PC-9 (cell line): ENCODE data around the gene EIF5. TPM values are rescaled to one million over a fixed set of nuclear protein-coding genes. Genes with fewer than 3 reads are reported as not detected.

Experiments used
- BruUV-seq: library from RNA; stranded (reverse); fragments of 400-500 nt; replicated peaks from 2 replicates; lab custom pipeline; 2021; lab: Mats Ljungman, UMichigan
- CTCF ChIA-PET: fragments of 300-600 bp; sonication (Branson Sonifier 250); formaldehyde crosslinking; loops from one replicate; lab custom pipeline; 2022; ENCODE audit warnings: antibody characterized with exemption; lab: Charles Lee
- POLR2A ChIA-PET: fragments of 300-600 bp; sonication (Branson Sonifier 250); formaldehyde crosslinking; loops from one replicate; lab custom pipeline; 2022; ENCODE audit warnings: antibody characterized with exemption; ENCODE audit not compliant: unreplicated experiment; lab: Charles Lee
- DNase-seq, 2 experiments: peaks; one replicate each; pipeline versions ENCODE4 v3.0.0 to v3.0.0-alpha.2; 2015 to 2022; ENCODE audit warnings: mixed read lengths in 1 of 2
- H2AFZ ChIP-seq: fragments of 200-600 bp; sonication (generic); 2 replicates; pipeline ENCODE4 v1.8.1; 2017; ENCODE audit warnings: antibody characterized with exemption
- H3F3A ChIP-seq: fragments of 200-600 bp; sonication (generic); 2 replicates; pipeline ENCODE4 v1.8.1; 2017; ENCODE audit warnings: antibody characterized with exemption, mild to moderate bottlenecking, low read depth; ENCODE audit not compliant: insufficient read depth
- H3K27ac ChIP-seq: fragments of 200-600 bp; sonication (generic); 2 replicates; pipeline ENCODE4 v1.6.1; 2016; ENCODE audit warnings: mixed run types
- H3K27me3 ChIP-seq: fragments of 200-600 bp; sonication (generic); 2 replicates; pipeline ENCODE4 v1.6.1; 2016; ENCODE audit warnings: low read depth, mixed run types; ENCODE audit not compliant: insufficient read depth
- H3K36me3 ChIP-seq: fragments of 200-600 bp; sonication (generic); 2 replicates; pipeline ENCODE4 v1.6.1; 2016; ENCODE audit warnings: low read depth, mixed run types
- H3K4me1 ChIP-seq: fragments of 200-600 bp; sonication (generic); replicated peaks from 2 replicates; pipeline ENCODE4 v1.6.1; 2016; ENCODE audit warnings: mixed run types; ENCODE audit not compliant: insufficient read depth
- H3K4me2 ChIP-seq: fragments of 200-600 bp; sonication (generic); 2 replicates; pipeline ENCODE4 v1.6.1; 2017; ENCODE audit warnings: mixed run types
- H3K4me3 ChIP-seq: fragments of 200-600 bp; sonication (generic); 2 replicates; pipeline ENCODE4 v1.6.1; 2016; ENCODE audit warnings: mixed run types
- H3K79me2 ChIP-seq: fragments of 200-600 bp; sonication (generic); 2 replicates; pipeline ENCODE4 v1.6.1; 2017; ENCODE audit warnings: low read depth, mixed run types
- H3K9me2 ChIP-seq: fragments of 200-600 bp; sonication (generic); 2 replicates; pipeline ENCODE4 v1.8.1; 2017; ENCODE audit warnings: mild to moderate bottlenecking; ENCODE audit not compliant: insufficient read depth
- H3K9me3 ChIP-seq: fragments of 200-600 bp; sonication (generic); 2 replicates; pipeline ENCODE4 v1.8.1; 2016; ENCODE audit warnings: low read depth; ENCODE audit not compliant: insufficient read depth
- H4K20me1 ChIP-seq: fragments of 200-600 bp; sonication (generic); 2 replicates; pipeline ENCODE4 v1.8.1; 2017; ENCODE audit not compliant: insufficient read depth
- CTCF ChIP-seq: fragments of 200-600 bp; sonication (generic); conservative IDR thresholded peaks from 2 replicates; pipeline ENCODE4 v1.6.1; 2017; ENCODE audit warnings: mixed run types, antibody characterized with exemption, mild to moderate bottlenecking, moderate library complexity
- EZH2 ChIP-seq: fragments of 200-600 bp; sonication (generic); IDR thresholded peaks from 2 replicates; pipeline ENCODE4 v1.8.0; 2017; ENCODE audit warnings: antibody characterized with exemption, low read depth
- intact Hi-C: fragments of 100-400 bp; cut with micrococcal nuclease; formaldehyde crosslinking; loops from one replicate; pipeline ENCODE4 v1.10.0; 2022; ENCODE audit not compliant: unreplicated experiment
- total RNA-seq: library from RNA; stranded (reverse); gene quantifications from 2 replicates; pipeline ENCODE4 v1.2.3, GENCODE V29; 2021

The EIF5 gene
- total RNA-seq, 1 experiment from 2014 or later: 330 TPM

GRCh38 chr14:103292426-103293374 lies 41.3 kb upstream of the EIF5 start:
- no peak overlapping the region for H2AFZ ChIP-seq

GRCh38 chr14:103293465-103293864 lies 40.6 kb upstream of the EIF5 start:
- Histone ChIP-seq H3K4me1 (peaks cover 34% of the 10 kb centered on the region), H3K9me2 (no peaks in the 10 kb centered on the region), H3K27ac (no peak overlapping the region), H3K79me2 (no peaks in the 10 kb centered on the region), H3K36me3 (no peaks in the 10 kb centered on the region), H2AFZ (no peak overlapping the region), H3F3A (peaks cover 40% of the 10 kb centered on the region), H3K27me3 (no peaks in the 10 kb centered on the region), H3K9me3 (no peaks in the 10 kb centered on the region; the same call in 1 of the 2 replicates), H3K4me3 (no peak overlapping the region), H4K20me1 (no peaks in the 10 kb centered on the region), H3K4me2 (no peak overlapping the region)
- CTCF ChIA-PET: interaction anchor here (3.1 kb wide), 1 partner anchor 188 kb away, joined by 18 read pairs; no protein-coding TSS in a partner anchor
- DNase-seq: no peak
- no peak for TF ChIP-seq CTCF
- TF ChIP-seq EZH2: no peak
- POLR2A ChIA-PET: no interaction called here
- no TSS peak for BruUV-seq
- intact Hi-C loops: loop anchor here (2.0 to 10.0 kb wide), 3 partner anchors 165 to 1629 kb away; no protein-coding TSS in a partner anchor

More at GRCh38 chr14:103292426-103293374, 41.3 kb upstream of the EIF5 start:
- CTCF ChIA-PET: interaction anchor here (0.7 to 3.1 kb wide), 5 partner anchors 42 to 598 kb away, joined by 4 to 18 read pairs (median 5); no protein-coding TSS in a partner anchor
- Histone ChIP-seq H3K79me2 (no peaks in the 10 kb centered on the region), H3F3A (peaks cover 42% of the 10 kb centered on the region), H3K9me2 (no peaks in the 10 kb centered on the region), H3K9me3 (no peaks in the 10 kb centered on the region; the same call in 1 of the 2 replicates), H3K36me3 (no peaks in the 10 kb centered on the region), H3K4me1 (peaks cover 34% of the 10 kb centered on the region), H3K27me3 (no peaks in the 10 kb centered on the region), H3K27ac (no peak overlapping the region), H3K4me3 (no peak overlapping the region), H4K20me1 (no peaks in the 10 kb centered on the region), H3K4me2 (no peak overlapping the region)
- DNase-seq: peak; percentile 68 to 90
- POLR2A ChIA-PET: interaction anchor here (0.5 kb wide), 1 partner anchor 164 kb away, joined by 20 read pairs; no protein-coding TSS in a partner anchor
- no TSS peak for BruUV-seq
- TF ChIP-seq EZH2: no peak
- peak; percentile 100 for TF ChIP-seq CTCF
- intact Hi-C loops: loop anchor here (1.0 to 10.0 kb wide), 7 partner anchors 107 to 1628 kb away; no protein-coding TSS in a partner anchor

- TF ChIP-seq CTCF: no peak
- TF ChIP-seq EZH2: no peak
- no TSS peak for BruUV-seq
- no peaks in the 10 kb centered on the region for H3K79me2 ChIP-seq
- H3K27me3 ChIP-seq: no peaks in the 10 kb centered on the region
- POLR2A ChIA-PET: no interaction called here
- no peaks in the 10 kb centered on the region; the same call in 1 of the 2 replicates for H3K9me3 ChIP-seq
- DNase-seq: no peak
- no peaks in the 10 kb centered on the region for H3K9me2 ChIP-seq
- CTCF ChIA-PET: interaction anchor here (0.6 kb wide), 1 partner anchor 189 kb away, joined by 4 read pairs; no protein-coding TSS in a partner anchor
- H3F3A ChIP-seq: peaks cover 37% of the 10 kb centered on the region
- H3K27ac ChIP-seq: no peak overlapping the region
- H3K4me3 ChIP-seq: no peak overlapping the region
- H2AFZ ChIP-seq: no peak overlapping the region
- H3K4me2 ChIP-seq: no peak overlapping the region
- H3K4me1 ChIP-seq: peaks cover 34% of the 10 kb centered on the region
- intact Hi-C loops: loop anchor here (10.0 kb wide), 2 partner anchors 599 to 1629 kb away; no protein-coding TSS in a partner anchor
- H3K36me3 ChIP-seq: no peaks in the 10 kb centered on the region
- H4K20me1 ChIP-seq: no peaks in the 10 kb centered on the region
These were observed 39.9 kb upstream of the EIF5 start for GRCh38 chr14:103294091-103294490.
